Stomach (tissue), 4 donors: Measurements from ENCODE around the gene SDCCAG8.

Experiments
- CTCF ChIP-seq, 7 experiments: fragments of 450-650 bp in 4 of 7; fragments of 200-600 bp in 3 of 7; sonication (generic) in 3 of 7; IDR thresholded peaks; one replicate each; pipeline ENCODE4 v1.5.1; 2016 to 2019; ENCODE audit warnings: antibody characterized with exemption in 7 of 7, control low read depth in 2 of 7, mild to moderate bottlenecking in 1 of 7
- EP300 ChIP-seq: sonication (generic); formaldehyde crosslinking; IDR thresholded peaks from one replicate; pipeline ENCODE4 v1.6.1; 2017; ENCODE audit warnings: antibody characterized with exemption
- POLR2A ChIP-seq, 4 donors: fragments of 450-650 bp; IDR thresholded peaks; one replicate each; pipeline ENCODE4 v1.6.1; 2016; ENCODE audit warnings: antibody characterized with exemption in 4 of 4, control low read depth in 2 of 4, mild to moderate bottlenecking in 1 of 4, moderate library complexity in 1 of 4
- POLR2AphosphoS5 ChIP-seq, 3 donors: sonication (generic); formaldehyde crosslinking; IDR thresholded peaks; one replicate each; pipeline ENCODE4 v1.6.1; 2016; ENCODE audit warnings: antibody characterized with exemption in 3 of 3

- no peak for TF ChIP-seq EP300
- TF ChIP-seq CTCF (IDR thresholded peaks at IDR 0.05), result no peak
- no peak for TF ChIP-seq POLR2A (IDR thresholded peaks at IDR 0.05)
- no peak for TF ChIP-seq POLR2AphosphoS5 (IDR thresholded peaks at IDR 0.05)
These were observed 152.6 kb downstream of the SDCCAG8 start for GRCh38 chr1:243408479-243408878.
